ENCODE data around the gene KCNQ1. TPM values are rescaled to one million over a fixed set of nuclear protein-coding genes. Genes with fewer than 3 reads are reported as not detected.
A peak's percentile ranks its signal among the peaks of the same experiment; 100 is the strongest.

Gene KCNQ1
- total and polyA plus RNA-seq, 8 donors: 7.1 to 37.7 (median 9.9) TPM

GRCh38 chr11:2538951-2539350, 94.1 kb downstream of the KCNQ1 start:
- TF ChIP-seq CTCF (IDR thresholded peaks at IDR 0.05): no peak
- ATAC-seq: no peak
- Histone ChIP-seq H3K9me3 (no peaks in the 10 kb centered on the region), H3K4me3 (no peak overlapping the region), H3K27ac (no peak overlapping the region), H3K4me1 (peaks cover 0 to 7% of the 10 kb centered on the region in 2 donors), H3K36me3 (no peaks in the 10 kb centered on the region), H3K27me3 (no peaks in the 10 kb centered on the region)
- intact Hi-C loops (cut with DNase I): no loop called here
- DNase-seq: peak in 2 of 4 donors; percentile 19 to 59

GRCh38 chr11:2539371-2540222, 94.8 kb downstream of the KCNQ1 start:
- H3K27ac ChIP-seq: no peak overlapping the region
- no peak for TF ChIP-seq CTCF (IDR thresholded peaks at IDR 0.05)
- H3K9me3 ChIP-seq: no peaks in the 10 kb centered on the region
- H3K4me3 ChIP-seq: no peak overlapping the region
- ATAC-seq (no peak), DNase-seq (peak in 2 of 4 donors; percentile 19 to 60)
- H3K36me3 ChIP-seq: no peaks in the 10 kb centered on the region
- H3K27me3 ChIP-seq: no peaks in the 10 kb centered on the region
- peaks cover 0 to under 1% of the 10 kb centered on the region in 2 donors for H3K4me1 ChIP-seq
- intact Hi-C loops (cut with DNase I): no loop called here

- Histone ChIP-seq H3K27ac (no peak overlapping the region), H3K4me1 (no peaks in the 10 kb centered on the region), H3K9me3 (no peaks in the 10 kb centered on the region), H3K4me3 (no peak overlapping the region), H3K36me3 (no peaks in the 10 kb centered on the region), H3K27me3 (no peaks in the 10 kb centered on the region)
- intact Hi-C loops (cut with DNase I): no loop called here
- peak in 2 of 4 donors; percentile 17 to 44 for DNase-seq
- no peak for TF ChIP-seq CTCF (IDR thresholded peaks at IDR 0.05)
- no peak for ATAC-seq
Measured at GRCh38 chr11:2540223-2540991, 95.6 kb downstream of the KCNQ1 start.

GRCh38 chr11:2540992-2541680, 96.3 kb downstream of the KCNQ1 start:
- intact Hi-C loops (cut with DNase I): no loop called here

More at GRCh38 chr11:2540992-2541680, 96.3 kb downstream of the KCNQ1 start:
- Histone ChIP-seq H3K27ac (no peak overlapping the region), H3K4me3 (no peak overlapping the region), H3K27me3 (no peaks in the 10 kb centered on the region), H3K9me3 (no peaks in the 10 kb centered on the region), H3K36me3 (no peaks in the 10 kb centered on the region), H3K4me1 (no peaks in the 10 kb centered on the region)
- no peak for TF ChIP-seq CTCF (IDR thresholded peaks at IDR 0.05)
- DNase-seq: peak in 2 of 4 donors; percentile 22 to 39
- ATAC-seq: no peak
